Choroid plexus epithelial cell (primary cell): Measurements from ENCODE around the gene ADARB1.

Experiments used
- DNase-seq: peaks from one replicate; pipeline ENCODE4 v3.0.0-alpha.2; 2010; ENCODE audit warnings: low read depth
- H3K4me3 ChIP-seq: 2 replicates; pipeline ENCODE4 v1.5.1; 2011; ENCODE audit warnings: low read depth, mild to moderate bottlenecking, control low read depth, low read length, moderate library complexity
- TF ChIP-seq, protein P1 (sequence below): conservative IDR thresholded peaks from 2 replicates; pipeline ENCODE4 v1.5.1; 2011; ENCODE audit warnings: low read depth, mild to moderate bottlenecking, control low read depth, inconsistent platforms, low read length, moderate library complexity

The ADARB1 gene

GRCh38 chr21:45090966-45091365, 16.6 kb downstream of the ADARB1 start:
- TF ChIP-seq, protein P1, sequence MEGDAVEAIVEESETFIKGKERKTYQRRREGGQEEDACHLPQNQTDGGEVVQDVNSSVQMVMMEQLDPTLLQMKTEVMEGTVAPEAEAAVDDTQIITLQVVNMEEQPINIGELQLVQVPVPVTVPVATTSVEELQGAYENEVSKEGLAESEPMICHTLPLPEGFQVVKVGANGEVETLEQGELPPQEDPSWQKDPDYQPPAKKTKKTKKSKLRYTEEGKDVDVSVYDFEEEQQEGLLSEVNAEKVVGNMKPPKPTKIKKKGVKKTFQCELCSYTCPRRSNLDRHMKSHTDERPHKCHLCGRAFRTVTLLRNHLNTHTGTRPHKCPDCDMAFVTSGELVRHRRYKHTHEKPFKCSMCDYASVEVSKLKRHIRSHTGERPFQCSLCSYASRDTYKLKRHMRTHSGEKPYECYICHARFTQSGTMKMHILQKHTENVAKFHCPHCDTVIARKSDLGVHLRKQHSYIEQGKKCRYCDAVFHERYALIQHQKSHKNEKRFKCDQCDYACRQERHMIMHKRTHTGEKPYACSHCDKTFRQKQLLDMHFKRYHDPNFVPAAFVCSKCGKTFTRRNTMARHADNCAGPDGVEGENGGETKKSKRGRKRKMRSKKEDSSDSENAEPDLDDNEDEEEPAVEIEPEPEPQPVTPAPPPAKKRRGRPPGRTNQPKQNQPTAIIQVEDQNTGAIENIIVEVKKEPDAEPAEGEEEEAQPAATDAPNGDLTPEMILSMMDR: no peak
- no peak overlapping the region for H3K4me3 ChIP-seq
- DNase-seq: no peak

DNA sequence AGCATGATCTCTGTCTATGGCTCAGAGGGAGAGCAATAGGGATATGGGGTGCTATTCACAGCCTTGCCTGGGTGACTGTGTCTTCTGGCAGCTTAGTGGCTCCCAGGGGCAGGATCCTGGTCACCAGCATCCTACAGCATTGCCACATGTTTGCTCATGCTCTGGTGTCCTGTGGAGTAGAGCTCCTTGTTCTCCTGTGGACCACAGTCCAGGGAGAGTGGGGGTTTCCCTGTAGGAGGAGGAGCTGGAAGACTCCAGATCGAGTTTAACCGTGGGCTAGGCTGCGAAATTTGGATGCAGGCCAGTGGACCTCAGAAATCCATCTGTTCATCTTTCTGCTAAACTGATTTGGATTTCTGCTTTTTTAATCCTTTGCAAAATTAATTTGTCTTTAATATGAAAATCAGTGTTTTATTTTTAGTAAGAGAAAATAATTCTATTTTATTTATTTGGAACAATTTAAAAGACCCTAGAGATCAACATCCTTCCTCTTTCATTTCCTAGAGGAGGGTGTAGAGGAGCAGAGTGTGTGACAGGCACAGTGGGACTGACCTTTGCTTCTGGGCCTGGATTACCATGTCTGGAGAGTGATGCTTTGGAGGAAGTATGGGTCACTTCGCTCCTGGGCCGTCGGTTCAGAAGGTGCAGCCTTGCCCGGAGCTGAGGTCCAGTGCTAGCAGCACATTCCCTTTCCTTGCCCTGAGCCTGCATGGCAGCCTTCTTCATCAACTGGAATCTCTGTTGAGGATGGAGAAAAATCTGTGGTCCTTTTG, 17.4 kb downstream of the ADARB1 start:
- TF ChIP-seq, protein P1: no peak
- peak; percentile 62 for DNase-seq
- no peak overlapping the region for H3K4me3 ChIP-seq

DNA sequence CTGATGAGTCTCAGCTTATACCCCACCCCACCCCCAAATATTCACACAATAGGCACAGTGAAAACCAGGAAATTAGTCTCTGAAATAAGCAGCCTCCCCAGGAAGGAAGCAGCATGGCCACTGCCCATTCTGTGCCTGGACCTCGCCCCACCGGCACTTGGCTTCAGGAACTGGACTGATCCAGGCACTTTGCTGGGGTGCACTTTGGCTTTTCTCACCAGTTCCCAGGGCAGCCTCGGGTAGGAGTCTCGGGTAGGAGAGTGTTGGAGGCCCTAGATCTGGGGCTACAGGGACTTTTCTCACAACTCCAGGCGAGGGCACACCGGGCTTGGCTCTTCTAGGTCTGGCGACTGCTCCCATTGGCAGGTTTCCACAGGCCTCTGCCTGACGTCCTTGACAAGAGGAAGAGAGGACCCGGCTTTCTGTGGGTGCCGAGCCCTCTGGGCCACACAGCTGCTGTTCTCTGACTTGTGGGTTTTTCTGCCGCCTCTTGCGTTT, 18.7 kb downstream of the ADARB1 start:
- no peak overlapping the region for H3K4me3 ChIP-seq
- TF ChIP-seq, protein P1: no peak
- DNase-seq: no peak

GRCh38 chr21:45094412-45094811, 20.0 kb downstream of the ADARB1 start:
- TF ChIP-seq, protein P1: no peak
- no peak overlapping the region for H3K4me3 ChIP-seq
- DNase-seq: no peak

GRCh38 chr21:45095505-45095904, 21.1 kb downstream of the ADARB1 start:
- no peak overlapping the region for H3K4me3 ChIP-seq
- DNase-seq: no peak
- TF ChIP-seq, protein P1: no peak

DNA sequence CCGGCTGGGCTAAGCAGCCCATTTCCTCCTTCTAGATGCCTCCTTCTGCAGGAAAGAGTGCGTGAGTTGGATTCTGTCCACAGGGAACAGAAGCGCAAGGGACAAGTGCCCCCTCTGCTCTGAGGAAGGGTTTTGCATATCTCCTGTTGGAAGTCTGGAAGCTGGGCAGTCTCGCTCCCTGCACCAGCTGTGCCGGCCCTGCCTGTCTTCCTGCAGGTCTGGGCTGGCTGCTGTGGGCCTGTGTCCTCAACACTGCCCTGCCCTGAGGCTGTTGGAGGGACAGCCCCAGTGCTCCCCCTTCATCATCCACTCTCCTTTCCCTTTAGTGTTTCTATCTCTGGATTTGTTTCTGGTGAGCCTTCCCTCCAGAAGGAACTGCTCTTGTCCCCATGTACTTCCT, 21.8 kb downstream of the ADARB1 start:
- TF ChIP-seq, protein P1: no peak
- DNase-seq: no peak
- H3K4me3 ChIP-seq: no peak overlapping the region
